ENCODE measurements around the gene CBLB. TPM values are rescaled to one million over a fixed set of nuclear protein-coding genes. Genes with fewer than 3 reads are reported as not detected.

Gene CBLB
- total RNA-seq, 1 donor from 2014 or later, result 46.7 TPM

GRCh38 chr3:105911496-105911895, 42.7 kb upstream of the CBLB start:
- TF ChIP-seq CTCF (IDR thresholded peaks at IDR 0.05; ENCODE audit: borderline replicate concordance), result no peak
- H3K4me3 ChIP-seq, result no peak overlapping the region
- H3K27me3 ChIP-seq (ENCODE audit: low read depth), result no peaks in the 10 kb centered on the region
- H3K27ac ChIP-seq (replicated peaks), result no peak overlapping the region
- peaks cover 15% of the 10 kb centered on the region for H3K4me1 ChIP-seq
- no peak for DNase-seq
- peaks cover 14% of the 10 kb centered on the region for H3K9me3 ChIP-seq (replicated peaks)
- no peaks in the 10 kb centered on the region for H3K36me3 ChIP-seq
- intact Hi-C loops (cut with micrococcal nuclease), result no loop called here

GRCh38 chr3:105907777-105908176, 39.0 kb upstream of the CBLB start:
- TF ChIP-seq CTCF (IDR thresholded peaks at IDR 0.05; ENCODE audit: borderline replicate concordance), result no peak
- no peak for DNase-seq
- Histone ChIP-seq H3K4me3 (no peak overlapping the region), H3K4me1 (peaks cover 37% of the 10 kb centered on the region), H3K9me3 (replicated peaks) (no peaks in the 10 kb centered on the region), H3K27me3 (ENCODE audit: low read depth) (no peaks in the 10 kb centered on the region), H3K27ac (replicated peaks) (peak overlapping the region; percentile 70), H3K36me3 (no peaks in the 10 kb centered on the region)
- intact Hi-C loops (cut with micrococcal nuclease), result no loop called here

- Histone ChIP-seq H3K27me3 (ENCODE audit: low read depth) (no peaks in the 10 kb centered on the region), H3K27ac (replicated peaks) (peak overlapping the region; percentile 70), H3K9me3 (replicated peaks) (no peaks in the 10 kb centered on the region), H3K4me1 (peaks cover 37% of the 10 kb centered on the region), H3K36me3 (no peaks in the 10 kb centered on the region), H3K4me3 (no peak overlapping the region)
- intact Hi-C loops (cut with micrococcal nuclease), result no loop called here
- DNase-seq, result no peak
- TF ChIP-seq CTCF (IDR thresholded peaks at IDR 0.05; ENCODE audit: borderline replicate concordance), result no peak
Measured at GRCh38 chr3:105906836-105907235, 38.0 kb upstream of the CBLB start.

- Histone ChIP-seq H3K4me3 (no peak overlapping the region), H3K9me3 (replicated peaks) (no peaks in the 10 kb centered on the region), H3K36me3 (no peaks in the 10 kb centered on the region), H3K27ac (replicated peaks) (peak overlapping the region; percentile 70), H3K27me3 (ENCODE audit: low read depth) (no peaks in the 10 kb centered on the region), H3K4me1 (peaks cover 37% of the 10 kb centered on the region)
- DNase-seq, result no peak
- intact Hi-C loops (cut with micrococcal nuclease), result no loop called here
- no peak for TF ChIP-seq CTCF (IDR thresholded peaks at IDR 0.05; ENCODE audit: borderline replicate concordance)
Measured at GRCh38 chr3:105906345-105906744, 37.5 kb upstream of the CBLB start.

- H3K9me3 ChIP-seq (replicated peaks), result no peaks in the 10 kb centered on the region
- H3K27ac ChIP-seq (replicated peaks), result no peak overlapping the region
- H3K4me3 ChIP-seq, result no peak overlapping the region
- H3K36me3 ChIP-seq, result no peaks in the 10 kb centered on the region
- intact Hi-C loops (cut with micrococcal nuclease), result no loop called here
- no peak for TF ChIP-seq CTCF (IDR thresholded peaks at IDR 0.05; ENCODE audit: borderline replicate concordance)
- peaks cover 37% of the 10 kb centered on the region for H3K4me1 ChIP-seq
- H3K27me3 ChIP-seq (ENCODE audit: low read depth), result no peaks in the 10 kb centered on the region
- no peak for DNase-seq
Measured at GRCh38 chr3:105905328-105905727, 36.5 kb upstream of the CBLB start.
